Astrocyte (in vitro differentiated cells and primary cell): ENCODE data around the gene RAB31. TPM values are rescaled to one million over a fixed set of nuclear protein-coding genes. Genes with fewer than 3 reads are reported as not detected.

ENCODE experiments used
- DNase-seq: peaks from one replicate; pipeline ENCODE4 v3.0.0-alpha.2; 2010; ENCODE audit warnings: low read depth
- FAIRE-seq: peaks from 2 replicates; lab custom pipeline; 2011; peaks lifted over from hg19 to GRCh38; lab: Jason Lieb, UNC
- H2AFZ ChIP-seq: 2 replicates; pipeline ENCODE4 v1.6.0; 2012; ENCODE audit warnings: low read depth, low read length, inconsistent platforms
- H3K27ac ChIP-seq: 2 replicates; pipeline ENCODE4 v1.5.1; 2011; ENCODE audit warnings: low read depth, low read length, inconsistent platforms
- H3K27me3 ChIP-seq: 2 replicates; pipeline ENCODE4 v1.6.0; 2011; ENCODE audit warnings: low read length, inconsistent platforms; ENCODE audit not compliant: insufficient read depth
- H3K36me3 ChIP-seq: 2 replicates; pipeline ENCODE4 v1.5.1; 2011; ENCODE audit warnings: low read length, inconsistent platforms; ENCODE audit not compliant: insufficient read depth
- H3K4me1 ChIP-seq: 2 replicates; pipeline ENCODE4 v1.5.1; 2011; ENCODE audit warnings: low read length, inconsistent platforms; ENCODE audit not compliant: insufficient read depth
- H3K4me2 ChIP-seq: 2 replicates; pipeline ENCODE4 v1.6.0; 2012; ENCODE audit warnings: low read length, inconsistent platforms
- H3K4me3 ChIP-seq: 2 replicates; pipeline ENCODE4 v1.5.1; 2011; ENCODE audit warnings: low read depth, mild to moderate bottlenecking, low read length, inconsistent platforms; ENCODE audit not compliant: insufficient read depth
- H3K79me2 ChIP-seq: 2 replicates; pipeline ENCODE4 v1.6.0; 2012; ENCODE audit warnings: mild to moderate bottlenecking, low read length, inconsistent platforms; ENCODE audit not compliant: insufficient read depth
- H3K9ac ChIP-seq: 2 replicates; pipeline ENCODE4 v1.6.0; 2012; ENCODE audit warnings: mild to moderate bottlenecking, low read length, inconsistent platforms
- H3K9me3 ChIP-seq: 2 replicates; pipeline ENCODE4 v1.5.1; 2012; ENCODE audit warnings: low read depth, mild to moderate bottlenecking, low read length, inconsistent platforms; ENCODE audit not compliant: insufficient read depth
- H4K20me1 ChIP-seq: 2 replicates; pipeline ENCODE4 v1.6.0; 2012; ENCODE audit warnings: low read length, inconsistent platforms; ENCODE audit not compliant: insufficient read depth
- H3K27ac Mint-ChIP-seq: one replicate; pipeline ENCODE4 v1.8.0; 2021; ENCODE audit warnings: mild to moderate bottlenecking, mixed read lengths; ENCODE audit not compliant: unreplicated experiment
- H3K27me3 Mint-ChIP-seq: one replicate; pipeline ENCODE4 v1.8.0; 2021; ENCODE audit warnings: low read depth, mixed read lengths; ENCODE audit not compliant: unreplicated experiment
- H3K36me3 Mint-ChIP-seq: one replicate; pipeline ENCODE4 v1.8.0; 2021; ENCODE audit warnings: low read depth, mixed read lengths; ENCODE audit not compliant: unreplicated experiment
- H3K4me1 Mint-ChIP-seq: one replicate; pipeline ENCODE4 v1.8.0; 2021; ENCODE audit warnings: low read depth, mixed read lengths; ENCODE audit not compliant: unreplicated experiment
- H3K4me3 Mint-ChIP-seq: one replicate; pipeline ENCODE4 v1.8.0; 2021; ENCODE audit warnings: mild to moderate bottlenecking, moderate library complexity, mixed read lengths; ENCODE audit not compliant: unreplicated experiment
- H3K9me3 Mint-ChIP-seq: one replicate; pipeline ENCODE4 v1.8.0; 2021; ENCODE audit warnings: mild to moderate bottlenecking, mixed read lengths; ENCODE audit not compliant: unreplicated experiment
- CTCF ChIP-seq: IDR thresholded peaks from 2 replicates; pipeline ENCODE4 v1.5.1; 2011; ENCODE audit warnings: low read depth, mild to moderate bottlenecking, inconsistent platforms, low read length, moderate library complexity; ENCODE audit not compliant: insufficient read depth
- EZH2 ChIP-seq: IDR thresholded peaks from 2 replicates; pipeline ENCODE4 v1.6.1; 2012; ENCODE audit warnings: mild to moderate bottlenecking, low read length, inconsistent platforms; ENCODE audit not compliant: insufficient read depth
- total RNA-seq: library from RNA; stranded (reverse); gene quantifications from 2 replicates; pipeline ENCODE4 v1.2.1, GENCODE V29; 2021

The RAB31 gene
- total RNA-seq, 1 donor from 2014 or later: 100 TPM

- no peaks in the 10 kb centered on the region for H3K36me3 Mint-ChIP-seq
- H3K4me3 Mint-ChIP-seq: no peak overlapping the region
- H3K27me3 ChIP-seq: no peaks in the 10 kb centered on the region
- no peak overlapping the region for H3K27ac Mint-ChIP-seq
- no peaks in the 10 kb centered on the region for H3K9me3 ChIP-seq
- DNase-seq: peak; percentile 43
- FAIRE-seq: no peak
- H3K4me1 ChIP-seq: peaks cover 6% of the 10 kb centered on the region
- H3K27me3 Mint-ChIP-seq: peaks cover 8% of the 10 kb centered on the region
- H3K79me2 ChIP-seq: no peaks in the 10 kb centered on the region
- no peaks in the 10 kb centered on the region for H3K36me3 ChIP-seq
- H3K4me1 Mint-ChIP-seq: peaks cover 21% of the 10 kb centered on the region
- peak overlapping the region; percentile 34 for H3K4me2 ChIP-seq
- H2AFZ ChIP-seq: no peak overlapping the region
- H3K4me3 ChIP-seq: no peak overlapping the region
- no peaks in the 10 kb centered on the region for H4K20me1 ChIP-seq
- H3K9me3 Mint-ChIP-seq: no peaks in the 10 kb centered on the region
- no peak for TF ChIP-seq EZH2
- no peak for TF ChIP-seq CTCF
- H3K9ac ChIP-seq: no peak overlapping the region
- no peak overlapping the region for H3K27ac ChIP-seq
Measured at GRCh38 chr18:9700261-9700796, 7.8 kb upstream of the RAB31 start.

GRCh38 chr18:9701609-9702349 is 6.3 kb upstream of the RAB31 start:
- Histone ChIP-seq H3K79me2 (no peaks in the 10 kb centered on the region), H3K4me2 (no peak overlapping the region), H2AFZ (no peak overlapping the region), H3K9me3 (no peaks in the 10 kb centered on the region), H3K36me3 (no peaks in the 10 kb centered on the region), H3K27ac (no peak overlapping the region), H3K27me3 (no peaks in the 10 kb centered on the region), H3K4me3 (no peak overlapping the region), H4K20me1 (no peaks in the 10 kb centered on the region), H3K9ac (no peak overlapping the region), H3K4me1 (peaks cover 19% of the 10 kb centered on the region)
- H3K36me3 Mint-ChIP-seq: no peaks in the 10 kb centered on the region
- no peak overlapping the region for H3K27ac Mint-ChIP-seq
- FAIRE-seq (no peak), DNase-seq (no peak)
- peaks cover 22% of the 10 kb centered on the region for H3K4me1 Mint-ChIP-seq
- TF ChIP-seq CTCF (no peak), EZH2 (no peak)
- H3K27me3 Mint-ChIP-seq: peaks cover 6% of the 10 kb centered on the region
- no peaks in the 10 kb centered on the region for H3K9me3 Mint-ChIP-seq
- no peak overlapping the region for H3K4me3 Mint-ChIP-seq
